Measurements from ENCODE around the gene RPUSD1.
"Not testable (repeated sequence)": the region's sequence is repeated elsewhere in the genome, so short reads cannot be mapped to it uniquely, and the experiment has no call there.

Gene RPUSD1

GRCh38 chr16:781346-782010 lies 6.7 kb downstream of the RPUSD1 start:
- Histone ChIP-seq H3K4me3 (ENCODE audit: low read length) (no peak overlapping the region), H3K27me3 (ENCODE audit: insufficient read depth, low read length) (peaks cover 40% of the 10 kb centered on the region), H2AFZ (ENCODE audit: low read depth, low read length) (no peak overlapping the region), H3K36me3 (ENCODE audit: insufficient read depth, low read length) (peaks cover 5% of the 10 kb centered on the region), H3K4me1 (ENCODE audit: insufficient read depth, low read length) (no peaks in the 10 kb centered on the region), H3K9me3 (ENCODE audit: low read length) (no peaks in the 10 kb centered on the region)

GRCh38 chr16:780296-780695 lies 7.9 kb downstream of the RPUSD1 start:
- peaks cover 45% of the 10 kb centered on the region for H3K27me3 ChIP-seq (ENCODE audit: insufficient read depth, low read length)
- no peaks in the 10 kb centered on the region for H3K36me3 ChIP-seq (ENCODE audit: insufficient read depth, low read length)
- no peak overlapping the region for H3K4me3 ChIP-seq (ENCODE audit: low read length)
- no peak overlapping the region for H2AFZ ChIP-seq (ENCODE audit: low read depth, low read length)
- no peaks in the 10 kb centered on the region for H3K4me1 ChIP-seq (ENCODE audit: insufficient read depth, low read length)
- no peaks in the 10 kb centered on the region for H3K9me3 ChIP-seq (ENCODE audit: low read length)

- no peaks in the 10 kb centered on the region for H3K4me1 ChIP-seq (ENCODE audit: insufficient read depth, low read length)
Measured at GRCh38 chr16:779561-779960, 8.6 kb downstream of the RPUSD1 start.

GRCh38 chr16:778909-779527 lies 9.2 kb downstream of the RPUSD1 start:
- H3K36me3 ChIP-seq (ENCODE audit: insufficient read depth, low read length), result no peaks in the 10 kb centered on the region
- no peaks in the 10 kb centered on the region for H3K9me3 ChIP-seq (ENCODE audit: low read length)
- no peak overlapping the region for H3K4me3 ChIP-seq (ENCODE audit: low read length)
- no peak overlapping the region for H2AFZ ChIP-seq (ENCODE audit: low read depth, low read length)
- no peaks in the 10 kb centered on the region for H3K4me1 ChIP-seq (ENCODE audit: insufficient read depth, low read length)
- peaks cover 46% of the 10 kb centered on the region for H3K27me3 ChIP-seq (ENCODE audit: insufficient read depth, low read length)

More at GRCh38 chr16:779561-779960, 8.6 kb downstream of the RPUSD1 start:
- Histone ChIP-seq H3K27me3 (ENCODE audit: insufficient read depth, low read length) (peaks cover 45% of the 10 kb centered on the region), H3K4me3 (ENCODE audit: low read length) (no peak overlapping the region), H3K9me3 (ENCODE audit: low read length) (no peaks in the 10 kb centered on the region), H3K36me3 (ENCODE audit: insufficient read depth, low read length) (no peaks in the 10 kb centered on the region), H2AFZ (ENCODE audit: low read depth, low read length) (no peak overlapping the region)

- no peaks in the 10 kb centered on the region for H3K4me1 ChIP-seq (ENCODE audit: insufficient read depth, low read length)
Measured at GRCh38 chr16:778447-778846, 9.7 kb downstream of the RPUSD1 start.

GRCh38 chr16:777826-778225 lies 10.4 kb downstream of the RPUSD1 start:
- Histone ChIP-seq H2AFZ (ENCODE audit: low read depth, low read length) (no peak overlapping the region), H3K36me3 (ENCODE audit: insufficient read depth, low read length) (no peaks in the 10 kb centered on the region), H3K4me3 (ENCODE audit: low read length) (no peak overlapping the region), H3K4me1 (ENCODE audit: insufficient read depth, low read length) (no peaks in the 10 kb centered on the region), H3K27me3 (ENCODE audit: insufficient read depth, low read length) (peaks cover 47% of the 10 kb centered on the region), H3K9me3 (ENCODE audit: low read length) (no peaks in the 10 kb centered on the region)

More at GRCh38 chr16:778447-778846, 9.7 kb downstream of the RPUSD1 start:
- Histone ChIP-seq H3K36me3 (ENCODE audit: insufficient read depth, low read length) (no peaks in the 10 kb centered on the region), H2AFZ (ENCODE audit: low read depth, low read length) (no peak overlapping the region), H3K27me3 (ENCODE audit: insufficient read depth, low read length) (peaks cover 48% of the 10 kb centered on the region), H3K4me3 (ENCODE audit: low read length) (no peak overlapping the region), H3K9me3 (ENCODE audit: low read length) (no peaks in the 10 kb centered on the region)

- Histone ChIP-seq H3K9me3 (ENCODE audit: low read length) (no peaks in the 10 kb centered on the region), H3K27me3 (ENCODE audit: insufficient read depth, low read length) (peaks cover 41% of the 10 kb centered on the region), H2AFZ (ENCODE audit: low read depth, low read length) (no peak overlapping the region), H3K4me3 (ENCODE audit: low read length) (no peak overlapping the region), H3K4me1 (ENCODE audit: insufficient read depth, low read length) (no peaks in the 10 kb centered on the region), H3K36me3 (ENCODE audit: insufficient read depth, low read length) (no peaks in the 10 kb centered on the region)
Measured at GRCh38 chr16:776824-777223, 11.4 kb downstream of the RPUSD1 start.

- peaks cover 36% of the 10 kb centered on the region for H3K27me3 ChIP-seq (ENCODE audit: insufficient read depth, low read length)
- not testable (repeated sequence) for H2AFZ ChIP-seq (ENCODE audit: low read depth, low read length); H3K4me3 ChIP-seq (ENCODE audit: low read length); H3K9me3 ChIP-seq (ENCODE audit: low read length); H3K36me3 ChIP-seq (ENCODE audit: insufficient read depth, low read length); H3K4me1 ChIP-seq (ENCODE audit: insufficient read depth, low read length)
Measured at GRCh38 chr16:776298-776697, 11.9 kb downstream of the RPUSD1 start.

- Histone ChIP-seq H2AFZ (ENCODE audit: low read depth, low read length) (no peak overlapping the region), H3K9me3 (ENCODE audit: low read length) (no peaks in the 10 kb centered on the region), H3K36me3 (ENCODE audit: insufficient read depth, low read length) (no peaks in the 10 kb centered on the region), H3K4me3 (ENCODE audit: low read length) (no peak overlapping the region), H3K27me3 (ENCODE audit: insufficient read depth, low read length) (peaks cover 26% of the 10 kb centered on the region), H3K4me1 (ENCODE audit: insufficient read depth, low read length) (no peaks in the 10 kb centered on the region)
Measured at GRCh38 chr16:775236-775796, 12.9 kb downstream of the RPUSD1 start.

- Histone ChIP-seq H3K36me3 (ENCODE audit: insufficient read depth, low read length) (no peaks in the 10 kb centered on the region), H3K27me3 (ENCODE audit: insufficient read depth, low read length) (peaks cover 18% of the 10 kb centered on the region), H2AFZ (ENCODE audit: low read depth, low read length) (no peak overlapping the region), H3K9me3 (ENCODE audit: low read length) (no peaks in the 10 kb centered on the region), H3K4me3 (ENCODE audit: low read length) (no peak overlapping the region), H3K4me1 (ENCODE audit: insufficient read depth, low read length) (no peaks in the 10 kb centered on the region)
Measured at GRCh38 chr16:774086-775001, 13.8 kb downstream of the RPUSD1 start.

- no peaks in the 10 kb centered on the region for H3K9me3 ChIP-seq (ENCODE audit: low read length)
- no peak overlapping the region for H2AFZ ChIP-seq (ENCODE audit: low read depth, low read length)
- peaks cover 11% of the 10 kb centered on the region for H3K27me3 ChIP-seq (ENCODE audit: insufficient read depth, low read length)
- H3K4me1 ChIP-seq (ENCODE audit: insufficient read depth, low read length), result no peaks in the 10 kb centered on the region
- no peaks in the 10 kb centered on the region for H3K36me3 ChIP-seq (ENCODE audit: insufficient read depth, low read length)
- no peak overlapping the region for H3K4me3 ChIP-seq (ENCODE audit: low read length)
Measured at GRCh38 chr16:772959-773358, 15.2 kb downstream of the RPUSD1 start.

- no peaks in the 10 kb centered on the region for H3K36me3 ChIP-seq (ENCODE audit: insufficient read depth, low read length)
- H3K4me3 ChIP-seq (ENCODE audit: low read length), result no peak overlapping the region
- no peak overlapping the region for H2AFZ ChIP-seq (ENCODE audit: low read depth, low read length)
- no peaks in the 10 kb centered on the region for H3K9me3 ChIP-seq (ENCODE audit: low read length)
- H3K27me3 ChIP-seq (ENCODE audit: insufficient read depth, low read length), result peaks cover 3% of the 10 kb centered on the region
- no peaks in the 10 kb centered on the region for H3K4me1 ChIP-seq (ENCODE audit: insufficient read depth, low read length)
Measured at GRCh38 chr16:770411-770810, 17.8 kb downstream of the RPUSD1 start.

GRCh38 chr16:769934-770333 lies 18.2 kb downstream of the RPUSD1 start:
- H3K36me3 ChIP-seq (ENCODE audit: insufficient read depth, low read length), result no peaks in the 10 kb centered on the region
- no peak overlapping the region for H2AFZ ChIP-seq (ENCODE audit: low read depth, low read length)
- no peak overlapping the region for H3K4me3 ChIP-seq (ENCODE audit: low read length)
- H3K27me3 ChIP-seq (ENCODE audit: insufficient read depth, low read length), result peaks cover 3% of the 10 kb centered on the region
- no peaks in the 10 kb centered on the region for H3K9me3 ChIP-seq (ENCODE audit: low read length)
- H3K4me1 ChIP-seq (ENCODE audit: insufficient read depth, low read length), result no peaks in the 10 kb centered on the region
